Neural progenitor cell (in vitro differentiated cells): ENCODE data around the gene DIP2A. TPM values are rescaled to one million over a fixed set of nuclear protein-coding genes. Genes with fewer than 3 reads are reported as not detected.
A peak's percentile ranks its signal among the peaks of the same experiment; 100 is the strongest.

Experiments used
- DNase-seq: peaks from one replicate; pipeline ENCODE4 v3.0.0-alpha.2; 2016; ENCODE audit warnings: low spot score
- H2AFZ ChIP-seq: fragments of 200-600 bp; sonication (generic); replicated peaks from 2 replicates; pipeline ENCODE4 v1.6.1; 2016; ENCODE audit warnings: antibody characterized with exemption
- H3F3A ChIP-seq: fragments of 200-600 bp; sonication (generic); 2 replicates; pipeline ENCODE4 v1.6.1; 2016; ENCODE audit warnings: antibody characterized with exemption, low read depth
- H3K27ac ChIP-seq: fragments of 200-600 bp; sonication (generic); 2 replicates; pipeline ENCODE4 v1.5.1; 2016; ENCODE audit warnings: mild to moderate bottlenecking
- H3K27me3 ChIP-seq: fragments of 200-600 bp; sonication (generic); 2 replicates; pipeline ENCODE4 v1.6.1; 2016; ENCODE audit warnings: mild to moderate bottlenecking, moderate library complexity
- H3K36me3 ChIP-seq: fragments of 200-600 bp; sonication (generic); 2 replicates; pipeline ENCODE4 v1.5.1; 2016
- H3K4me1 ChIP-seq: fragments of 200-600 bp; sonication (generic); 2 replicates; pipeline ENCODE4 v1.6.1; 2016; ENCODE audit warnings: mixed run types
- H3K4me2 ChIP-seq: fragments of 200-600 bp; sonication (generic); 2 replicates; pipeline ENCODE4 v1.6.1; 2016
- H3K4me3 ChIP-seq: fragments of 200-600 bp; sonication (generic); 2 replicates; pipeline ENCODE4 v1.5.1; 2016
- H3K79me2 ChIP-seq: fragments of 200-600 bp; sonication (generic); 2 replicates; pipeline ENCODE4 v1.6.1; 2016; ENCODE audit warnings: low read depth
- H3K9ac ChIP-seq: fragments of 200-600 bp; sonication (generic); 2 replicates; pipeline ENCODE4 v1.6.1; 2016
- H3K9me3 ChIP-seq: fragments of 200-600 bp; sonication (generic); 2 replicates; pipeline ENCODE4 v1.5.1; 2016; ENCODE audit warnings: low read depth
- H4K20me1 ChIP-seq: fragments of 200-600 bp; sonication (generic); 2 replicates; pipeline ENCODE4 v1.6.1; 2016; ENCODE audit warnings: low read depth
- H3K27ac Mint-ChIP-seq: 3 replicates; pipeline ENCODE4 v1.8.0; 2021; ENCODE audit warnings: mixed read lengths
- H3K27me3 Mint-ChIP-seq: 2 replicates; pipeline ENCODE4 v1.8.0; 2022; ENCODE audit warnings: low read depth, mild to moderate bottlenecking, inconsistent platforms, moderate library complexity, mixed read lengths; ENCODE audit not compliant: insufficient read depth
- H3K36me3 Mint-ChIP-seq: 3 replicates; pipeline ENCODE4 v1.8.0; 2021; ENCODE audit warnings: mixed read lengths
- H3K4me1 Mint-ChIP-seq: 3 replicates; pipeline ENCODE4 v1.8.0; 2021; ENCODE audit warnings: mixed read lengths
- H3K4me3 Mint-ChIP-seq: 3 replicates; pipeline ENCODE4 v1.8.0; 2021; ENCODE audit warnings: mild to moderate bottlenecking, moderate library complexity, mixed read lengths
- H3K9me3 Mint-ChIP-seq: 3 replicates; pipeline ENCODE4 v1.8.0; 2020; ENCODE audit warnings: mixed read lengths
- EZH2 ChIP-seq: fragments of 200-600 bp; sonication (generic); IDR thresholded peaks from 2 replicates; pipeline ENCODE4 v1.6.1; 2017; ENCODE audit warnings: antibody characterized with exemption, mild to moderate bottlenecking, moderate library complexity
- EZH2phosphoT487 ChIP-seq: fragments of 200-600 bp; sonication (generic); IDR thresholded peaks from 2 replicates; pipeline ENCODE4 v1.6.1; 2017; ENCODE audit warnings: antibody characterized with exemption
- total RNA-seq: library from RNA; depleted of rRNA; stranded (reverse); fragments of >200 nt; gene quantifications from 2 replicates; pipeline ENCODE4 v1.2.3, GENCODE V29; 2015; ENCODE audit warnings: low replicate concordance
- TF ChIP-seq, protein P1 (sequence below): fragments of 200-600 bp; sonication (generic); IDR thresholded peaks from 2 replicates; pipeline ENCODE4 v1.5.1; 2017; ENCODE audit warnings: antibody characterized with exemption, mild to moderate bottlenecking

The DIP2A gene
- total RNA-seq, 1 donor from 2014 or later: 50.7 TPM

DNA sequence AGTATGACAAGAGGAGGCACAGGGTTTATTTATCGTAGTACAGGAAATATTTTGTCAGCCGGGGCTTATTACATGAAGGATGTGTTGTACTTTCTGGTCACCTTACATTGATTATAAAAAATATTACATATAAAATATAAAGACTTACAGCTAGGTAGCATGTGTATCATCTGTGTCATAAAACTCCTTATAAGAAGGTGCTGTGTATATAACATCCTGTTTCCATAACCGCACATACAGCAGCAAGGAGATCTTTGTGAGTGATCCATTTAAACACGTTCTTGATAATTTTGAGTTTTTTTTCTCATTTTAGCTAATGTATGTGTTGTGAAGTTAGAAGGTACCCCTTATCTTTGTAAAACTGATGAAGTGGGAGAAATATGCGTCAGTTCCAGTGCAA is 86.1 kb downstream of the DIP2A start:
- Histone ChIP-seq H3K4me3 (no peak overlapping the region), H3K27me3 (no peaks in the 10 kb centered on the region), H3K9ac (no peak overlapping the region), H3K4me1 (no peaks in the 10 kb centered on the region), H4K20me1 (no peaks in the 10 kb centered on the region), H3K9me3 (no peaks in the 10 kb centered on the region), H3K36me3 (peaks cover 4% of the 10 kb centered on the region), H2AFZ (no peak overlapping the region), H3F3A (no peaks in the 10 kb centered on the region), H3K27ac (no peak overlapping the region), H3K79me2 (no peaks in the 10 kb centered on the region), H3K4me2 (no peak overlapping the region)
- Mint-ChIP-seq H3K36me3 (peaks cover 45% of the 10 kb centered on the region), H3K27me3 (no peaks in the 10 kb centered on the region), H3K27ac (peak overlapping the region; percentile 51), H3K4me1 (no peaks in the 10 kb centered on the region), H3K4me3 (no peak overlapping the region), H3K9me3 (peaks cover 2% of the 10 kb centered on the region)
- no peak for DNase-seq
- TF ChIP-seq, protein P1, sequence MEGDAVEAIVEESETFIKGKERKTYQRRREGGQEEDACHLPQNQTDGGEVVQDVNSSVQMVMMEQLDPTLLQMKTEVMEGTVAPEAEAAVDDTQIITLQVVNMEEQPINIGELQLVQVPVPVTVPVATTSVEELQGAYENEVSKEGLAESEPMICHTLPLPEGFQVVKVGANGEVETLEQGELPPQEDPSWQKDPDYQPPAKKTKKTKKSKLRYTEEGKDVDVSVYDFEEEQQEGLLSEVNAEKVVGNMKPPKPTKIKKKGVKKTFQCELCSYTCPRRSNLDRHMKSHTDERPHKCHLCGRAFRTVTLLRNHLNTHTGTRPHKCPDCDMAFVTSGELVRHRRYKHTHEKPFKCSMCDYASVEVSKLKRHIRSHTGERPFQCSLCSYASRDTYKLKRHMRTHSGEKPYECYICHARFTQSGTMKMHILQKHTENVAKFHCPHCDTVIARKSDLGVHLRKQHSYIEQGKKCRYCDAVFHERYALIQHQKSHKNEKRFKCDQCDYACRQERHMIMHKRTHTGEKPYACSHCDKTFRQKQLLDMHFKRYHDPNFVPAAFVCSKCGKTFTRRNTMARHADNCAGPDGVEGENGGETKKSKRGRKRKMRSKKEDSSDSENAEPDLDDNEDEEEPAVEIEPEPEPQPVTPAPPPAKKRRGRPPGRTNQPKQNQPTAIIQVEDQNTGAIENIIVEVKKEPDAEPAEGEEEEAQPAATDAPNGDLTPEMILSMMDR: no peak
- no peak for TF ChIP-seq EZH2

- TF ChIP-seq, protein P1: no peak
- TF ChIP-seq EZH2 (no peak), EZH2phosphoT487 (no peak)
- Histone ChIP-seq H3K9me3 (no peaks in the 10 kb centered on the region), H3K27ac (no peak overlapping the region), H2AFZ (no peak overlapping the region), H3K4me2 (no peak overlapping the region), H3K36me3 (peaks cover 4% of the 10 kb centered on the region), H3K4me1 (no peaks in the 10 kb centered on the region), H3K4me3 (no peak overlapping the region), H4K20me1 (no peaks in the 10 kb centered on the region), H3K27me3 (no peaks in the 10 kb centered on the region), H3K79me2 (no peaks in the 10 kb centered on the region), H3K9ac (no peak overlapping the region), H3F3A (no peaks in the 10 kb centered on the region)
- peaks cover 2% of the 10 kb centered on the region for H3K9me3 Mint-ChIP-seq
- H3K27me3 Mint-ChIP-seq: no peaks in the 10 kb centered on the region
- H3K36me3 Mint-ChIP-seq: peaks cover 45% of the 10 kb centered on the region
- peak overlapping the region; percentile 33 for H3K27ac Mint-ChIP-seq
- no peak overlapping the region for H3K4me3 Mint-ChIP-seq
- no peaks in the 10 kb centered on the region for H3K4me1 Mint-ChIP-seq
- no peak for DNase-seq
Measured at GRCh38 chr21:46545363-46545762, 86.7 kb downstream of the DIP2A start.

DNA sequence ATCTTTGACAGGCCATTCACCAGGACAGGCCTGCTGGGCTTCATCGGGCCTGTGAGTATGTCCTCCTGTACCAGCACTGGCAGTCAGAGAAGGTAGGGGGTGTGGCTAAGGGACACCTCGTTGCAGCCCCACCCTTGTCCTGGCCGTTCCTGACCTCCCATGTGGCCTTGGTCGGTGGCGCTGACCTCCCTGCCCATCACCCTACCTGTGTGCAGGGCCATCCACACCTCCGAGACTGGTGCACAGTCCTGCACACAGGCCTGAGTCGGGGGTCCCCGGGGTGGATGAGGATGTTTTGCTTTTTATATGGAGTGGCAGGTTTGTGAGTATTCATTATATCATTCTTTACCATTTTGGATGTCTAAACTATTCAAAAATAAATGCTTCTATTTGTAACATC is 87.2 kb downstream of the DIP2A start:
- Histone ChIP-seq H3K27ac (no peak overlapping the region), H3K9ac (no peak overlapping the region), H3K9me3 (no peaks in the 10 kb centered on the region), H2AFZ (no peak overlapping the region), H3K4me3 (no peak overlapping the region), H3K27me3 (no peaks in the 10 kb centered on the region), H3K79me2 (no peaks in the 10 kb centered on the region), H4K20me1 (no peaks in the 10 kb centered on the region), H3K4me2 (no peak overlapping the region), H3F3A (no peaks in the 10 kb centered on the region), H3K4me1 (no peaks in the 10 kb centered on the region), H3K36me3 (peaks cover 4% of the 10 kb centered on the region)
- Mint-ChIP-seq H3K4me1 (no peaks in the 10 kb centered on the region), H3K27me3 (no peaks in the 10 kb centered on the region), H3K27ac (no peak overlapping the region), H3K4me3 (no peak overlapping the region), H3K36me3 (peaks cover 46% of the 10 kb centered on the region), H3K9me3 (peaks cover 2% of the 10 kb centered on the region)
- DNase-seq: no peak
- TF ChIP-seq, protein P1: no peak
- TF ChIP-seq EZH2 (no peak), EZH2phosphoT487 (no peak)

DNA sequence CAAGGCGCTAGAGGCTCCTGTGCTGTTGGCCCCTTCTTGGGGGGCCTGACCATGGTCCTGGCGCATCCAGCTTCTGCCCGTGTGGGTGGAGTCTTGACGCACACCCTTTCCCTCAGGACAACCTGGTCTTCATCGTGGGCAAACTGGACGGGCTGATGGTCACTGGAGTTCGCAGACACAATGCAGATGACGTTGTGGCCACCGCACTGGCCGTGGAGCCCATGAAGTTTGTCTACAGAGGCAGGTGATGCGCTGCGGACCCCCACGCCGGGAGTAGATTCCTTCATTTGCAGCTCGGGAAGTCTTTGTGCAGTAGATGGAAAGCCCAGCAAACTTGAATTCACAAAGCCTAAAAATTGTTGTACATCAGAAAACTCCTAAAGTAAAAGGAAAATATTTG is 88.1 kb downstream of the DIP2A start:
- no peak overlapping the region for H3K4me3 ChIP-seq
- H3K27ac ChIP-seq: no peak overlapping the region
- H3K27me3 ChIP-seq: no peaks in the 10 kb centered on the region
- Mint-ChIP-seq H3K4me1 (no peaks in the 10 kb centered on the region), H3K36me3 (peaks cover 43% of the 10 kb centered on the region), H3K27me3 (no peaks in the 10 kb centered on the region), H3K9me3 (peaks cover 2% of the 10 kb centered on the region), H3K4me3 (no peak overlapping the region), H3K27ac (no peak overlapping the region)
- TF ChIP-seq, protein P1: no peak
- TF ChIP-seq EZH2phosphoT487 (no peak), EZH2 (no peak)
- no peaks in the 10 kb centered on the region for H3K9me3 ChIP-seq
- no peaks in the 10 kb centered on the region for H3F3A ChIP-seq
- DNase-seq: no peak
- H4K20me1 ChIP-seq: no peaks in the 10 kb centered on the region
- H3K4me1 ChIP-seq: no peaks in the 10 kb centered on the region
- no peak overlapping the region for H2AFZ ChIP-seq
- no peak overlapping the region for H3K9ac ChIP-seq
- no peak overlapping the region for H3K4me2 ChIP-seq
- no peaks in the 10 kb centered on the region for H3K79me2 ChIP-seq
- H3K36me3 ChIP-seq: peaks cover 4% of the 10 kb centered on the region
